Measurements from ENCODE around the gene SBNO2. TPM values are rescaled to one million over a fixed set of nuclear protein-coding genes. Genes with fewer than 3 reads are reported as not detected.

Gene SBNO2
- polyA plus RNA-seq, 3 donors: 0.71 to 75.0 (median 2.6) TPM

GRCh38 chr19:1149259-1150045, 24.6 kb downstream of the SBNO2 start:
- intact Hi-C loops (cut with micrococcal nuclease): no loop called here
- peaks cover 3 to 6% of the 10 kb centered on the region in 2 donors for H3K4me1 ChIP-seq (ENCODE audit: control insufficient read depth in 1 of 2, insufficient read depth in 2 of 2, low read length in 2 of 2)
- WGBS (ENCODE audit: insufficient coverage): 98% methylated on average over 31 of the region's 39 CpGs

More at GRCh38 chr19:1149259-1150045, 24.6 kb downstream of the SBNO2 start:
- Histone ChIP-seq H2AFZ (ENCODE audit: insufficient read depth, low read depth, low read length, poor library complexity, severe bottlenecking) (no peak overlapping the region), H3K4me2 (replicated peaks; ENCODE audit: extremely low read depth, low read length, poor library complexity, severe bottlenecking) (no peak overlapping the region), H3K27me3 (ENCODE audit: control insufficient read depth in 2 of 2, insufficient read depth in 2 of 2, low read length in 2 of 2) (no peaks in the 10 kb centered on the region), H3K79me2 (ENCODE audit: insufficient read depth, low read length) (peaks cover 47% of the 10 kb centered on the region), H3K36me3 (replicated peaks in 1 of 2; ENCODE audit: control insufficient read depth in 1 of 2, insufficient read depth in 2 of 2, low read length in 2 of 2) (peaks cover 68 to 79% of the 10 kb centered on the region in 2 donors), H3K4me3 (replicated peaks in 1 of 3; ENCODE audit: low read depth in 2 of 3, low read length in 3 of 3) (no peak overlapping the region), H3K27ac (ENCODE audit: low read depth in 1 of 2, low read length in 2 of 2) (no peak overlapping the region), H4K20me1 (ENCODE audit: insufficient read depth, low read length) (peaks cover 88% of the 10 kb centered on the region), H3K9ac (ENCODE audit: insufficient read depth, low read length, poor library complexity, severe bottlenecking) (no peak overlapping the region), H3K9me3 (replicated peaks in 1 of 2; ENCODE audit: control insufficient read depth in 1 of 2, insufficient read depth in 1 of 2, low read length in 2 of 2) (no peaks in the 10 kb centered on the region)
- peak overlapping the region in 1 of 7 donors; percentile 57 for H3K27ac Mint-ChIP-seq
- peaks cover 7% of the 10 kb centered on the region for H3K4me1 Mint-ChIP-seq
- H3K9me3 Mint-ChIP-seq: peaks cover 0 to 5% (median 3%) of the 10 kb centered on the region in 7 donors
- DNase-seq: no peak
- TF ChIP-seq CTCF (IDR thresholded peaks at IDR 0.05): no peak
- H3K27me3 Mint-ChIP-seq (ENCODE audit: low read depth in 3 of 3): peaks cover 0 to 3% (median 0%) of the 10 kb centered on the region in 3 donors
- no peak overlapping the region for H3K4me3 Mint-ChIP-seq
- H3K36me3 Mint-ChIP-seq: peaks cover 34 to 66% of the 10 kb centered on the region in 2 donors
